Measurements from ENCODE around the gene CYB5D1.

DNA sequence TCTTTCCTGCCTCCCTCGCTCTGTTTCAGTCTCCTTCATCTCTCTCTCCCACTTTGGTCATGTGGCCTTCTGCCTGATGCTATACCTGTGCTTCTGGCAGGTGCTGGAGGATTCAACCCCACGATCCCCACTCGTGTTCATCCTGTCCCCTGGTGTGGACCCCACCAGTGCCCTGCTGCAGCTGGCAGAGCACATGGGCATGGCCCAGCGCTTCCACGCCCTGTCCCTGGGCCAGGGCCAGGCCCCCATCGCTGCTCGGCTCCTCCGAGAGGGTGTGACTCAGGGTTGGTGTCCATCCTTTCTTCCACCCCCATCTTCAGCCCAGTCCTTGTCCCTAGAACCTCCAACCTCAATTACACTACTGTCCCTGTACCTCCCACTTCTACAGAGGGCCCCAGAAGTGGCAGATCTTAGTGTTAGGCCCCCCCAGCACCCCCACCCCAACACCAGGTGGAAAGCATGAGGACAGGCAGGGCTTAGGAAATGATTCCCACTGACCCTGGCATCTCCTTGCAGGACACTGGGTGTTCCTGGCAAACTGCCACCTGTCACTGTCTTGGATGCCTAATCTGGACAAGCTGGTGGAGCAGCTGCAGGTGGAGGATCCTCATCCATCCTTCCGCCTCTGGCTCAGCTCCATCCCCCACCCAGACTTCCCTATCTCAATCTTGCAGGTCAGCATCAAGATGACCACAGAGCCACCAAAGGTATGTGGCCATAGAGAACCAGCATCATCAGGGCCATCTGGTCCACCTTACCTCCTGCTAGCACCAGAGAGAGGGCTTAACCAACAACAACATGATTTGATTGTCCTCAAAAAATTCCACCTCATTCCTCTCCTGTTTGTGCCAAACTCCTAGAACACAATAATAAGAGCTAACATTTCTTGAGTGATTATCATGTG lies 33.5 kb upstream of the CYB5D1 start:
- TF ChIP-seq, protein P1, sequence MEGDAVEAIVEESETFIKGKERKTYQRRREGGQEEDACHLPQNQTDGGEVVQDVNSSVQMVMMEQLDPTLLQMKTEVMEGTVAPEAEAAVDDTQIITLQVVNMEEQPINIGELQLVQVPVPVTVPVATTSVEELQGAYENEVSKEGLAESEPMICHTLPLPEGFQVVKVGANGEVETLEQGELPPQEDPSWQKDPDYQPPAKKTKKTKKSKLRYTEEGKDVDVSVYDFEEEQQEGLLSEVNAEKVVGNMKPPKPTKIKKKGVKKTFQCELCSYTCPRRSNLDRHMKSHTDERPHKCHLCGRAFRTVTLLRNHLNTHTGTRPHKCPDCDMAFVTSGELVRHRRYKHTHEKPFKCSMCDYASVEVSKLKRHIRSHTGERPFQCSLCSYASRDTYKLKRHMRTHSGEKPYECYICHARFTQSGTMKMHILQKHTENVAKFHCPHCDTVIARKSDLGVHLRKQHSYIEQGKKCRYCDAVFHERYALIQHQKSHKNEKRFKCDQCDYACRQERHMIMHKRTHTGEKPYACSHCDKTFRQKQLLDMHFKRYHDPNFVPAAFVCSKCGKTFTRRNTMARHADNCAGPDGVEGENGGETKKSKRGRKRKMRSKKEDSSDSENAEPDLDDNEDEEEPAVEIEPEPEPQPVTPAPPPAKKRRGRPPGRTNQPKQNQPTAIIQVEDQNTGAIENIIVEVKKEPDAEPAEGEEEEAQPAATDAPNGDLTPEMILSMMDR (IDR thresholded peaks at IDR 0.05; ENCODE audit: low read depth, low read length), result no peak
- no peak for TF ChIP-seq POLR2A (IDR thresholded peaks at IDR 0.05; ENCODE audit: extremely low read depth, insufficient read length)

Data from NB4 (cell line).